HepG2 (cell line): Measurements from ENCODE around the gene FGD4. TPM values are rescaled to one million over a fixed set of nuclear protein-coding genes. Genes with fewer than 3 reads are reported as not detected.

ENCODE experiments used
- AGO2 ChIP-seq: fragments of 200-400 bp; formaldehyde crosslinking; optimal IDR thresholded peaks from 2 replicates; pipeline ENCODE3; 2017; ENCODE audit warnings: mild to moderate bottlenecking, low read depth, low read length, moderate library complexity
- CHCHD3 ChIP-seq: sonication (generic); formaldehyde crosslinking; IDR thresholded peaks from 2 replicates; pipeline ENCODE4 v1.8.0; 2022; ENCODE audit warnings: mild to moderate bottlenecking, missing genetic modification reagents, moderate library complexity
- ETV5 ChIP-seq: IDR thresholded peaks from 2 replicates; pipeline ENCODE4 v1.6.1; 2018; ENCODE audit warnings: missing biosample characterization, missing genetic modification reagents, inconsistent platforms, borderline replicate concordance
- ETV6 ChIP-seq: sonication (generic); formaldehyde crosslinking; conservative IDR thresholded peaks from 2 replicates; pipeline ENCODE4 v1.4.0; 2020; ENCODE audit warnings: missing genetic modification reagents
- HDAC6 ChIP-seq: fragments of 200-600 bp; sonication (generic); IDR thresholded peaks from 2 replicates; pipeline ENCODE4 v1.7.0; 2017; ENCODE audit warnings: mild to moderate bottlenecking, antibody characterized with exemption, low read length, low read depth
- IRF1 ChIP-seq: sonication (generic); formaldehyde crosslinking; IDR thresholded peaks from 2 replicates; pipeline ENCODE4 v1.4.0; 2020; ENCODE audit warnings: low read depth, mild to moderate bottlenecking, missing genetic modification reagents
- JARID2 ChIP-seq: sonication (generic); formaldehyde crosslinking; IDR thresholded peaks from 2 replicates; pipeline ENCODE4 v1.8.1; 2023; ENCODE audit warnings: missing genetic modification reagents, inconsistent platforms; ENCODE audit not compliant: insufficient replicate concordance
- KDM2A ChIP-seq: sonication (generic); formaldehyde crosslinking; IDR thresholded peaks from 2 replicates; pipeline ENCODE4 v1.4.0; 2020; ENCODE audit warnings: low read depth, missing genetic modification reagents, borderline replicate concordance
- MIER3 ChIP-seq: IDR thresholded peaks from 2 replicates; pipeline ENCODE4 v1.6.1; 2016; ENCODE audit warnings: missing compliant biosample characterization, borderline replicate concordance
- MYPOP ChIP-seq: sonication (generic); formaldehyde crosslinking; IDR thresholded peaks from 2 replicates; pipeline ENCODE4 v1.8.1; 2023; ENCODE audit warnings: mild to moderate bottlenecking, moderate library complexity, missing genetic modification reagents
- NCOR1 ChIP-seq: fragments of 200-600 bp; sonication (generic); IDR thresholded peaks from 2 replicates; pipeline ENCODE4 v1.7.0; 2017; ENCODE audit warnings: antibody characterized with exemption, low read length, borderline replicate concordance
- NR3C1 ChIP-seq: sonication (generic); formaldehyde crosslinking; IDR thresholded peaks from 2 replicates; pipeline ENCODE4 v1.4.0; 2020; ENCODE audit warnings: missing genetic modification reagents
- PTBP1 ChIP-seq: fragments of 200-400 bp; formaldehyde crosslinking; IDR thresholded peaks from 2 replicates; pipeline ENCODE4 v1.6.1; 2018; ENCODE audit warnings: low read length, low read depth; ENCODE audit not compliant: poor library complexity, severe bottlenecking
- RFX5 ChIP-seq: IDR thresholded peaks from 2 replicates; pipeline ENCODE4 v1.6.1; 2011; ENCODE audit warnings: low read depth, low read length, improper control_type of control experiment
- RXRB ChIP-seq: IDR thresholded peaks from 2 replicates; pipeline ENCODE4 v1.6.1; 2016; ENCODE audit warnings: borderline replicate concordance, missing genetic modification reagents, missing compliant biosample characterization
- SOX13 ChIP-seq, 3 experiments: fragments of 450-650 bp in 1 of 3; sonication (generic) in 1 of 3; formaldehyde crosslinking in 1 of 3; IDR thresholded peaks in 2 of 3; conservative IDR thresholded peaks in 1 of 3; 2 replicates each; pipeline versions ENCODE4 v1.5.0 to v1.6.1; 2016 to 2020; ENCODE audit warnings: antibody characterized with exemption in 1 of 3, mild to moderate bottlenecking in 1 of 3, missing compliant biosample characterization in 1 of 3, missing genetic modification reagents in 1 of 3, moderate library complexity in 1 of 3
- ZFAT ChIP-seq: sonication (generic); formaldehyde crosslinking; conservative IDR thresholded peaks from 2 replicates; pipeline ENCODE4 v1.8.1; 2023; ENCODE audit warnings: missing genetic modification reagents, inconsistent platforms
- ZFYVE20 ChIP-seq: sonication (generic); formaldehyde crosslinking; IDR thresholded peaks from 2 replicates; pipeline ENCODE4 v1.8.0; 2023; ENCODE audit warnings: low read depth, mild to moderate bottlenecking, moderate library complexity, missing genetic modification reagents, borderline replicate concordance
- ZNF180 ChIP-seq: sonication (generic); formaldehyde crosslinking; IDR thresholded peaks from 2 replicates; pipeline ENCODE4 v1.4.0; 2020; ENCODE audit warnings: low read depth, missing genetic modification reagents, borderline replicate concordance
- ZNF234 ChIP-seq: sonication (generic); formaldehyde crosslinking; conservative IDR thresholded peaks from 2 replicates; pipeline ENCODE4 v1.5.1; 2020; ENCODE audit warnings: mild to moderate bottlenecking, missing genetic modification reagents
- ZNF451 ChIP-seq: sonication (generic); formaldehyde crosslinking; IDR thresholded peaks from 2 replicates; pipeline ENCODE4 v1.5.0; 2020; ENCODE audit warnings: mild to moderate bottlenecking, missing genetic modification reagents
- ZNF552 ChIP-seq: sonication (generic); formaldehyde crosslinking; IDR thresholded peaks from 2 replicates; pipeline ENCODE4 v1.9.0; 2022; ENCODE audit warnings: missing genetic modification reagents, mild to moderate bottlenecking, borderline replicate concordance
- ZNF644 ChIP-seq: IDR thresholded peaks from 2 replicates; pipeline ENCODE4 v1.6.1; 2016; ENCODE audit warnings: low read depth
- ZNF670 ChIP-seq: sonication (generic); formaldehyde crosslinking; IDR thresholded peaks from 2 replicates; pipeline ENCODE4 v1.8.0; 2022; ENCODE audit warnings: mild to moderate bottlenecking, missing genetic modification reagents, borderline replicate concordance
- ZNF7 ChIP-seq: IDR thresholded peaks from 2 replicates; pipeline ENCODE4 v1.6.1; 2016; ENCODE audit warnings: missing biosample characterization, missing genetic modification reagents
- ZNF713 ChIP-seq: sonication (generic); formaldehyde crosslinking; IDR thresholded peaks from 2 replicates; pipeline ENCODE4 v1.4.0; 2020; ENCODE audit warnings: mild to moderate bottlenecking, missing genetic modification reagents
- ZNF879 ChIP-seq: sonication (generic); formaldehyde crosslinking; IDR thresholded peaks from 2 replicates; pipeline ENCODE4 v1.8.1; 2023; ENCODE audit warnings: missing genetic modification reagents
- polyA plus RNA-seq, 8 experiments: library from polyadenylated mRNA; depleted of rRNA in 3 of 8; stranded (reverse) in 7 of 8; unstranded in 1 of 8; fragments of >200 nt; fragmentation: Illumina TruSeq in 4 of 8; extraction: Trizol in 4 of 8; gene quantifications; 2 replicates each; pipeline versions ENCODE4 v1.2.1 to v1.2.3, GENCODE V29; 2011 to 2016; ENCODE audit warnings: low read depth in 4 of 8, missing spikeins in 1 of 8, mixed read lengths in 1 of 8; ENCODE audit not compliant: insufficient read depth in 1 of 8
- total RNA-seq, 5 experiments: library from RNA; depleted of rRNA; stranded (reverse); fragments of >200 nt; fragmentation: Illumina TruSeq; extraction: Trizol; gene quantifications; 2 replicates each; pipeline ENCODE4 v1.2.3, GENCODE V29; 2016; ENCODE audit warnings: low read depth in 1 of 5
- TF ChIP-seq, protein P1 (sequence below): sonication (generic); formaldehyde crosslinking; IDR thresholded peaks from 2 replicates; pipeline ENCODE4 v1.8.0; 2022; ENCODE audit warnings: missing genetic modification reagents, low read depth, mild to moderate bottlenecking, borderline replicate concordance

FGD4 gene
- total and polyA plus RNA-seq, 2 of the 13 experiments (the other 11 are each of a cell fraction or from before 2014, with no cell fraction given) = 4.6 to 6.6 TPM

DNA sequence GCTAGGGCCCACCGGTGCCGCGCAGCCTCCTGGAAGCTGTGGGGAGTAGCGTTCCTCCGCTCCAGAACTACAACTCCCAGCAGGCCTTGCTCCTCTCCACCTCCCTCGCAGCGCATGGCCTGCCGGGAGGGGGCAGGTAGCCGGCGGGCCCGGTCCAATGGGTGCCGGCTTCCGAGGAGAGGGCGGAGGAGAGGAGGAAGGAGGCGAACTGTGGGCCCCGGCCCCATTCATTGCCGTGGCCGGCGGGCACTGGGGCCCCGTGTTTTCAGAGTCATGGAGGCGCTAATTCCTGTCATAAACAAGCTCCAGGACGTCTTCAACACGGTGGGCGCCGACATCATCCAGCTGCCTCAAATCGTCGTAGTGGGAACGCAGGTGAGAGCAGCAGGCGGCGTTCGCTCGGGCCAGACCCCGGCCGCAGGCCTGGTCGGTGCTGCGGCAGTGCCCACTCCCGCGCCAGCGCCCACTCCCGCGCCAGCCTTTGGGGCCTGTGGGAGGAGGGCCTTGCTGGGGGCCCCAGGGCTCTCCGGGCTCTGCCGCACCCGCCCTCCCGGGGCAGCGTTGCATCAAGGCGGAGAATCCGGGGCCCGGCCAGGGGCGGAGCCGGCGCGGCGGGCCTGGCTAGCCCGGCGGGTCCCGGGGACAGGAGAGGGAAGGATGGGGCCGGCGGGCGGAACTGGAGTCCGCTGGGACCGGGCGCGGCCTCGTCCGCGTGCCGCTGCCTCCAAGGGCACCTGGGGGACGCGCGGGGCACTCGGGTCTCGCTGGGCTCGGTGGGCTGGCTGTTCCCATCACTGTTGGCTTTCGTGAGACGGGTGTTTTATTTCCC lies 279.9 kb downstream of the FGD4 start, which contains the start of gene DNM1L (continued):
- TF ChIP-seq KDM2A (CRISPR knock-in tag) = peak; percentile 76; the same call in 1 of the 2 replicates
- peak; percentile 71 for TF ChIP-seq MYPOP
- TF ChIP-seq ZFAT = peak; percentile 70; the same call in 1 of the 2 replicates
- 0 out of 2 replicates have a peak, but pooled peaks have one; percentile 67 for TF ChIP-seq ZNF879 (CRISPR knock-in tag)
- no peak for TF ChIP-seq ZNF552 (CRISPR knock-in tag)
- no peak for TF ChIP-seq ZNF670 (CRISPR knock-in tag)
- no peak for TF ChIP-seq SOX13 (IDR thresholded peaks at IDR 0.05)
- no peak for TF ChIP-seq SOX13 (CRISPR knock-in tag; conservative IDR thresholded peaks at IDR 0.05 in 1 of 2, IDR thresholded peaks at IDR 0.05 in 1 of 2)
- no peak for TF ChIP-seq NCOR1
- TF ChIP-seq ZNF451 (CRISPR knock-in tag) = peak; percentile 46; the same call in 1 of the 2 replicates
- peak; percentile 35; the same call in 1 of the 2 replicates for TF ChIP-seq IRF1 (CRISPR knock-in tag)
- no peak for TF ChIP-seq NR3C1 (CRISPR knock-in tag)
- TF ChIP-seq HDAC6 = no peak
- no peak for TF ChIP-seq ZNF7 (CRISPR knock-in tag)
- peak; percentile 61; the same call in 1 of the 2 replicates for TF ChIP-seq RXRB (CRISPR knock-in tag)
- TF ChIP-seq ETV5 (CRISPR knock-in tag) = peak; percentile 53; the same call in 1 of the 2 replicates
- TF ChIP-seq CHCHD3 (CRISPR knock-in tag) = no peak
- TF ChIP-seq RFX5 = peak; percentile 46; the same call in 1 of the 2 replicates
- no peak for TF ChIP-seq ZFYVE20 (CRISPR knock-in tag)
- TF ChIP-seq ZNF713 (CRISPR knock-in tag) = no peak
- TF ChIP-seq ETV6 (CRISPR knock-in tag) = peak; percentile 6; the same call in 1 of the 2 replicates
- 0 out of 2 replicates have a peak, but pooled peaks have one; percentile 18 for TF ChIP-seq ZNF644 (CRISPR knock-in tag)
- TF ChIP-seq ZNF234 (CRISPR knock-in tag) = 0 out of 2 replicates have a peak, but pooled peaks have one; percentile 31
- no peak for TF ChIP-seq PTBP1
- no peak for TF ChIP-seq MIER3 (CRISPR knock-in tag)
- TF ChIP-seq AGO2 = peak; percentile 79
- TF ChIP-seq JARID2 (CRISPR knock-in tag) = no peak
- no peak for TF ChIP-seq ZNF180
- TF ChIP-seq, protein P1, sequence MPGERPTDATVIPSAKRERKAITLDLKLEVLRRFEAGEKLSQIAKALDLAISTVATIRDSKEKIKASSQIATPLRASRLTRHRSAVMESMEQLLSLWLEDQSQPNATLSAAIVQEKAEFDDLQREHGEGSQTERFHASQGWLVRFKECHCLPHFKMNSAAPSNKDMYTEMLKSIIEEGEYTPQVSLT (CRISPR knock-in tag) = no peak
